MM.1S (cell line): ENCODE data around the gene GNG3.

Experiments used
- EZH2 ChIP-seq: fragments of 300-600 bp; sonication (generic); optimal IDR thresholded peaks from 2 replicates; pipeline ENCODE3; 2017; ENCODE audit warnings: low read depth, mild to moderate bottlenecking, antibody characterized with exemption, low read length, mixed read lengths
- EZH2phosphoT487 ChIP-seq: fragments of 300-600 bp; sonication (generic); IDR thresholded peaks from 2 replicates; pipeline ENCODE4 v1.6.1; 2018; ENCODE audit warnings: antibody characterized with exemption, low read length
- TF ChIP-seq, protein P1 (sequence below): fragments of 300-600 bp; sonication (generic); IDR thresholded peaks from 2 replicates; pipeline ENCODE4 v1.5.1; 2016; ENCODE audit warnings: antibody characterized with exemption, low read length, mixed read lengths

DNA sequence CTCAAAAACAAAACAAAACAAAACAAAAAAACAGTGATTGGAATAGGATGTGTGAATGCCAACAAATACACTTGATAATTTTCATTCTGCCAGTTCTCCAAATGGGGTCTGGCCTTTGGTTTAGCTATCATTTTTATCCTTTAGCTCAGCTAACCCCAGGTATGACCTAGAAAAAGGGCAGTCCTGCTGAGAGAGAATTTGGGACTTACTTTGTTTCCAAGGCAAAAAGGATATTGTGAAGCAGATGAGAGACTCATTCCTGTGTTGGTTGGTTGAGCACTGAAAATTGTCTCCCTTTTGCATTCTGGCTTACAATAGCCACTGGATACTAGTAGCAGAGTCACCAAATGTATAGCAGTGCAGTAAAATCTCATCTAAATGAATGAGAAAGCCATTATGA lies 29.7 kb downstream of the GNG3 start:
- TF ChIP-seq, protein P1, sequence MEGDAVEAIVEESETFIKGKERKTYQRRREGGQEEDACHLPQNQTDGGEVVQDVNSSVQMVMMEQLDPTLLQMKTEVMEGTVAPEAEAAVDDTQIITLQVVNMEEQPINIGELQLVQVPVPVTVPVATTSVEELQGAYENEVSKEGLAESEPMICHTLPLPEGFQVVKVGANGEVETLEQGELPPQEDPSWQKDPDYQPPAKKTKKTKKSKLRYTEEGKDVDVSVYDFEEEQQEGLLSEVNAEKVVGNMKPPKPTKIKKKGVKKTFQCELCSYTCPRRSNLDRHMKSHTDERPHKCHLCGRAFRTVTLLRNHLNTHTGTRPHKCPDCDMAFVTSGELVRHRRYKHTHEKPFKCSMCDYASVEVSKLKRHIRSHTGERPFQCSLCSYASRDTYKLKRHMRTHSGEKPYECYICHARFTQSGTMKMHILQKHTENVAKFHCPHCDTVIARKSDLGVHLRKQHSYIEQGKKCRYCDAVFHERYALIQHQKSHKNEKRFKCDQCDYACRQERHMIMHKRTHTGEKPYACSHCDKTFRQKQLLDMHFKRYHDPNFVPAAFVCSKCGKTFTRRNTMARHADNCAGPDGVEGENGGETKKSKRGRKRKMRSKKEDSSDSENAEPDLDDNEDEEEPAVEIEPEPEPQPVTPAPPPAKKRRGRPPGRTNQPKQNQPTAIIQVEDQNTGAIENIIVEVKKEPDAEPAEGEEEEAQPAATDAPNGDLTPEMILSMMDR, result no peak
- TF ChIP-seq EZH2 (no peak), EZH2phosphoT487 (no peak)
